Heart left ventricle (tissue), 13 donors: ENCODE measurements around the gene KRTAP16-1.

Source experiments
- CTCF ChIP-seq, 12 donors: fragments of 200-600 bp; sonication (generic) in 4 of 12; IDR thresholded peaks; one replicate each; pipeline versions ENCODE4 v1.5.0 to v1.8.0; 2018 to 2022; ENCODE audit warnings: antibody characterized with exemption in 12 of 12, mild to moderate bottlenecking in 5 of 12
- POLR2A ChIP-seq, 2 donors: fragments of 450-650 bp; IDR thresholded peaks; one replicate each; pipeline ENCODE4 v1.6.1; 2017; ENCODE audit warnings: antibody characterized with exemption in 2 of 2, mild to moderate bottlenecking in 2 of 2, moderate library complexity in 2 of 2
- donor health status: ischemic (EF 13 %, LVEDD 7.1; RV severe dilation, severe dysfunction).
- donor health status: DM: no; HTN: yes; CAD: no.
- donor health status: DM: no; HTN: no; CAD: no.
- donor health status: ischemic (EF 25% LVEDD 6.9; RV normal size, moderate dysfunction).
- donor health status: ischemic (EF 25% LVEDD 5.7; RV mildly dilated, moderate dysfunction).
- donor health status: ischemic (EF 35%, LVEDD 5.7; RV mildly dilated, moderate dysfunction).
- donor health status: nonischemic (EF 11% LVEDD 7.7; RV severe dilation, severe dysfunction).
- donor health status: DM: yes; HTN: yes; CAD: no.
- donor health status: PGD.
- donor health status: ischemic (EF 29% LVEDD 5.4; RV normal size, mild dysfunction).
- donor health status: nonischemic (EF 23%, LVEDD 6.1; RV moderate dilation, normal function).

GRCh38 chr17:41315204-41315794 lies 6.2 kb upstream of the KRTAP16-1 start, which contains the start of gene KRTAP17-1:
- TF ChIP-seq CTCF (IDR thresholded peaks at IDR 0.05) (no peak), POLR2A (IDR thresholded peaks at IDR 0.05) (no peak)
